GM19043 (cell line): ENCODE measurements around the gene MINK1.
A peak's percentile ranks its signal among the peaks of the same experiment; 100 is the strongest.
"Not testable (repeated sequence)": the region's sequence is repeated elsewhere in the genome, so short reads cannot be mapped to it uniquely, and the experiment has no call there.

Source experiments
- ATAC-seq: cut with Tn5 transposase; IDR thresholded peaks from one replicate; pipeline ENCODE4 v1.9.1; 2021; ENCODE audit warnings: low read depth; ENCODE audit not compliant: unreplicated experiment

MINK1 gene

DNA sequence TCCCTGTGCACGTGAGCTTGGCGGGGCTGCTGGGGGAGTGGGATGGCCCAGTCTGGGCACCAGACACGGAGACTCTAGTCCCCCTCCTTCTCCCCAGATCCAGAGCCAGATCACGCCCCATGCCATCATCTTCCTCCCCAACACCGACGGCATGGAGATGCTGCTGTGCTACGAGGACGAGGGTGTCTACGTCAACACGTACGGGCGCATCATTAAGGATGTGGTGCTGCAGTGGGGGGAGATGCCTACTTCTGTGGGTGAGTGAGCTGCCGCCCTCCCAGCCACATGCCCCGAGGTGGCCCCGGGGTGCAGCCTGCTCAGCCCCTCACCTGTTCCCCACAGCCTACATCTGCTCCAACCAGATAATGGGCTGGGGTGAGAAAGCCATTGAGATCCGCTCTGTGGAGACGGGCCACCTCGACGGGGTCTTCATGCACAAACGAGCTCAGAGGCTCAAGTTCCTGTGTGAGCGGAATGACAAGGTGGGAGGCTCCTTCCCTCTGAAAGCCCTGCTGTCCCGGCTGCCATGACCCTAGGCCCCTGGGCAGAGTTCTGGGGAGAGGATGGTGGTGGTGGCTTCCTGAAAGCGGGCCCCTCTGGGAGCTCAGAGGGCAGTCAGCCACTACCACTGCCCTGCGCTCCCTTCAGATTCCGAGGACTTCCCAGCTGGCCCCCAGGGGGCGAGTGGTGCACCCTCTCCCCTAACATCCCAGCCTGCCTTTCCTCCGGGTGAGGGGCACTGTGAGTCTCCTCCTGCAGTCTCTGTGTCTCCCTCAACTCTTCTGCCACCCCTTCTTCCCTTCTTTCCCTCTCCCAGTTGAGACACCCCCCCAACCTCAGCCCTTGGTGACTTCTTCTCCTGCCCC lies 63.4 kb downstream of the MINK1 start:
- no peak for ATAC-seq

DNA sequence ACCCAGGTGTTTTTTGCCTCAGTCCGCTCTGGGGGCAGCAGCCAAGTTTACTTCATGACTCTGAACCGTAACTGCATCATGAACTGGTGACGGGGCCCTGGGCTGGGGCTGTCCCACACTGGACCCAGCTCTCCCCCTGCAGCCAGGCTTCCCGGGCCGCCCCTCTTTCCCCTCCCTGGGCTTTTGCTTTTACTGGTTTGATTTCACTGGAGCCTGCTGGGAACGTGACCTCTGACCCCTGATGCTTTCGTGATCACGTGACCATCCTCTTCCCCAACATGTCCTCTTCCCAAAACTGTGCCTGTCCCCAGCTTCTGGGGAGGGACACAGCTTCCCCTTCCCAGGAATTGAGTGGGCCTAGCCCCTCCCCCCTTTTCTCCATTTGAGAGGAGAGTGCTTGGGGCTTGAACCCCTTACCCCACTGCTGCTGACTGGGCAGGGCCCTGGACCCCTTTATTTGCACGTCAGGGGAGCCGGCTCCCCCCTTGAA lies 64.1 kb downstream of the MINK1 start:
- no peak for ATAC-seq

DNA sequence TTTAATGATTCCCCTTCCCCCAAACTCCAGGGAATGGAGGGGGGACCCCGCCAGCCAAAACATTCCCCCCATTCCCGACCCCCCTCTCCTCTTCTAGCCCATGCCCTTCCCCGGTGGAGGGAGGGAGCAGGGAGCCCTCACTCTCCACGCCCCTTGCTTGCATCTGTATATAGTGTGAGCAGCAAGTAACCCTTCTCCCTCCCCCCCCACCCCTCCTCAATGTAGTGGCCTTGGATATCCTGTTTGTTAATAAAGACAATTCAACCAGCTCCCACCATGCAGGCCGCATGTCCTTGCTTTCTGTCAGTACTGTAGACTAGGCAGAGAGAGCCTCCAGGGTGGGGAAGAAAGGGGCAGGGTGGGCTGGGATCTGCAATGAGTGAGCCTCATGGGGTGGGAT lies 64.6 kb downstream of the MINK1 start:
- ATAC-seq, result no peak

DNA sequence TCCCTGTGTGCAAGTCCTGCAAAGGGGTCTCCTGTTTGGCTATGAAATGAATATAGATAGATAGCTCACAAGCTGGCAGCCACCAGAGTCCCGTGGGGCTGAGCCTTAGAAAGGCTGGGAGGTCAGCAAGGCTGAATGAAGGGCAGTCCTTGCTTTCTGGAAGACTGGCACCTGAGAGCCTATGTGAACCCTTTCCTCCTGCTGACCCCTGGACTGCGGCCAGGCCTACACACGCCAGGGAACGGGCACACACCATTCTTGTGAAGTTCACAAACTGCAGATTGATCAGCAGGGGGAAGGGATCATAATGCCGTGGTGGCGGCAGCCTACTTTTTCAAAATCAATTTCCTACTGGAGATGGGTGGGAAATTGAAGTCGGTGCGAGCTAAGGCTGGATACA lies 65.2 kb downstream of the MINK1 start:
- no peak for ATAC-seq

DNA sequence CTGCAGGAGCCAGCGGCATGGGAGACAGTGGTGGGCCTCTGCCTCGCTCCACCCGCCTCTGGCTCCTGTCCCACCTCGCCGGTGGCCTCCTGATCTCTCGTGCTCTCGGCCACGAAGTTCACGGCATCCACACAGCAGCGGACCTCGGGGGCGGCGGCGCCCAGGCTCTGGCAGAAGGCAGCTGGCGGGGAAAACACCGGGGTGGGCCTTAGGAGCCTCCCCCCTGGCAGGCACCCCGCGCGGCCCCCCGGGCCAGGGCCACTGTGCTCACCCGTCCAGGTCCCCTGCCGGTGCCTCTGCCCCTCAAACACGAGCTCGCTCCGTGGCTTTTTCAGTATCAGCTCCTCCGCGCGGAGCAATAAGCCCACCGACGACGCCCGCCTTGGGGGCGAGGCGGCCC lies 65.8 kb downstream of the MINK1 start:
- ATAC-seq, result no peak

DNA sequence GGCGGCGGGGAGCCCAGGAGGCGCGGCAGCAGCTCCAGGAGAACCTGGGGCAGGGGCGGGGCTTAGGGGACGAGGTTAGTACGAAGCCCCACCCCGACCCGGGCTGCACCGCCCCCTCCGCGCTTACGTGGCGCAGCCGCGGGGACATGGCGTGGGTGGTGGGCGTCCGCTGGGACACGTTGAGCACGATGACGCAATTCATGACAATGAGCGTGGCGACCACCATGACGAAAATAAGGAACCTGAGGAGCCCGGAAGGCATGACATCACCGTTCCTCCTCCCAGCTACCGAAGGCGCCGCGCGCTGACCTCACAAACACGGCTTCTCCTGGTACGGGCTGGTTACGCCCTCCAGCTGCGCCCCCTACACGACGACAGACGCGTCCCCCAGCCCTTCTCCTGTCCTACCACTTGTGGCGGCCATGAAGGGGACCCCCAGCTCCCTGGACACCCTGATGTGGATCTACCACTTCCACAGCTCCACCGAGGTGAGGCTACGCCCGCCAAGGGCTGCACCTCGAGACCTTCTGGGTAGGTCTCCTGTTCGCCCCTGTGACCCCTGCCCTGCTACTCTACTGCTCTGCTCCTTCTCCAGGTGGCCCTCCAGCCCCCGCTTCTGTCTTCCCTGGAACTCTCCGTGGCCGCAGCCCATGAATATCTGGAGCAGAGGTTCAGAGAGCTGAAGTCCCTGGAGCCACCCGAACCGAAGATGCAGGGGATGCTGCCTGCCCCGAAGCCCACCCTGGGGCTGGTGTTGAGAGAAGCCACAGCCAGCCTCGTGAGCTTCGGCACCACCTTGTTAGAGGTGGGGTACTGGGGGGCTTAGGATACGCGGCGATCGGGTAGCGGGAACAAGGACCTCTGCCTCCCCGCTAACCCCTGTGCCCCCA lies 66.4 kb downstream of the MINK1 start, which contains the start of gene C17orf107:
Gene C17orf107 (plus strand): TSS at position 196 of the 890 bp plus-strand sequence. CDS start 227 bp downstream, at position 423.
- no peak for ATAC-seq

DNA sequence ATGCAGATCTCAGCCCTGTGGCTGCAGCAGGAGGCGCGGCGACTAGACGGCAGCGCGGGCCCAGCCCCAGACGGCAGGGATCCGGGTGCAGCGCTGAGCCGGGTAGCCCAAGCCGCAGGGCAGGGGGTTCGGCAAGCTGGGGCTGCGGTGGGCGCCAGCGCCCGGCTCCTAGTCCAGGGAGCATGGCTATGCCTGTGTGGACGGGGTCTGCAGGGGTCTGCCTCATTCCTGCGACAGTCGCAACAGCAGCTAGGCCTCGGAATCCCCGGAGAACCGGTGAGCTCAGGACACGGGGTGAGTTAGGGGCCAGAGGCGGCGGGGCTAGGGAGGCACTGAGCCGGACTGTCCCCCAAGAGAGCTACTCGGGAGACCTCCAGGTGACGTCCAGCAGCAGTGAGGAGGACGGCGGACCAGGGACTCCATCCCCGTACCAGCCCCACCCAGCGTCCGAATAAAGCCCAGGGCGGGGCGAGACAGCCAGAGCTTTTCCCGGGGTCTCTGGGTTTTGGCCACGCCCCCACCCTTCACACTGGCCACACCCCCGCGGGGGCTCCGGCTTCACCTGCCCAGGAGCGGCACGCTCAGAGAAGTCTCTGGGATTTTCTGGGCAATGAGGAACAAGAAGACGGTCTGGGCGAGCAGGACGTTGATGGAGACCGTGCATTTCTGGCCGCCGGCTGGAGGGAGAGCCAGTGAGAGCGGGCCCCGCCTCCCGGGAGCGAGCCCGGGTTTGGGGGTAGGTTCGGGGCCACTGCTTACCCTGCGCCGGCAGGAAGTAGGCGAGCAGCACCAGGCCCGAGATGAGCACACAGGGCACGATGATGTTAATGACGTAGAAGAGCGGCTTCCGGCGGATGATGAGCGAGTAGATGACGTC lies 67.3 kb downstream of the MINK1 start:
- no peak for ATAC-seq

DNA sequence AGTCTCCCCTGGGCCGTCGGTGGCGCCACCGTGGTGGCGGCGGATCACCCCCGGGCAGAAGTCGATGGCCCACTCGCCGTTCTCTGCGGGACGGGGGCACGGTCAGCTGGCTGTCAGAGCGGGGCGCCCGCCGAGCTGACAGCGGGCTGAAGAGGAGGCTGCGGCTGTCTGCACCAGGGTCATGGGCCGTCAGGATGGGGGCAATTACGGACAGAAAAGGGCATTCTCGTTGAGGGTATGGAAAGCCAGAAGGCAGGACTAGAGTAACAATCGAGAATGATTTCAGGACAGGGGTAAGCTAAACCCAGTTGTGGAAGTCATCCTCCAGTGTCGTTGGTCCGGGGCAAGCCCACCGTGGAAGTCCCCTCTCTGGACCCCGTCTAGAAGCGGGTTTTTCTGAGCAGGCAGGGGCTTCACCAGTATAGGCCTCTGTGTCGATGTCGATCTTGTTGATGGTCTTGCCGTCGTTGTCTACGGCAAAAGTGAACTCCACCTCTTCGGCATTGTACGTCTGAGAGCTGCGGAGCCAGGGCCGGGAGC lies 68.0 kb downstream of the MINK1 start:
- ATAC-seq, result no peak

DNA sequence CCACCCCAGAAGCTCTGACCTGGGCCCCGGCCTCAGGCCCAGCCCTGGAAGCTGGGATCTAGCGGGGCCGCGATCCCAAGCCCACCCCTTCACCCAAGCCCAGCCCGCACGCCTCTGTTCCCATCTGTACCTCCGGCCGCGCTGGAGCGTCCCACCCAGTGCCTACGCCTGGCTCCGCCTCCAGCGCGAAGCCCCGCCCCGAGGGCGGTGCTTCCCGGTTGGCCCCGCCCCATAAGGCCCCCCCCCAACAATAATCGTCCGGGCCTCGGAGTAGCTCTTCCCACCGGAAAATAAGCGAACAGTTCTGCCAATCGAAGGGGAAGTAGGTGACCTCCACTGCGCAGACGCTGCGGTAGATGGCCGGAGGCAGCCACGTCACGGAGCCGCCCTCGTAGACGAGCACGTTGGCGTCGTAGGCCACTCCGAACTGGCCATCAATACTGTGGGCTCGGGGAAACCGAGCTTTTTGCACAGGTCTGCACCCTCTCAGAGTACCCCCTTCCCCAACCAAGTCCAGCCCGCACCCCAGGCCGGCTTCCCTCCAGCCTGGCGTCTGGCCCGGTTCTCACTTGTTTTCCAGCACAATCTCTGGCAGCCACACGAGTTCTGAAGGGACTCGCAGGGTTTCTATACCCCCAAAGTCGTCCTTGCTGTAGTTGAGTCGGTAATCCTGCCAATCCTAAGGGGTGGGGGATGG lies 68.7 kb downstream of the MINK1 start:
- no peak for ATAC-seq

DNA sequence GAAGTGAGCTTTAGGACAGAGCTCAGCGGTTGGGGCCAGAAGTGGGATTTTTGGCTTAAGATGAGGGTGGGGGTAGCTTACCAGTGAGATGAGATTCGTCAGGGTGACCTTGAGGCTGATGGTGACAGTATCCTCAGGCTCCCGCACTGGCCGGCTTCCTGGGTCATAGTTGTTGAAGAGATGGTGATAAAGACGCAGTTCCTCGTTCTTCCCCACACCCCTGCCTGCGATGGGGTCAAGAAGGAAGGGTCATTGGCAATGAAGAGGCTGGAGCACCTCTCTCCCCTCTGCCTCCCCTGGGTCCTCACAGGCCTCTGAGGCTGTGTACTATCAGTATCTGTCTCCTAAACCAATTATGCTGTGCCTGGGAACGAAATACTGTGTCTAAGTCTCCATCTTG lies 69.4 kb downstream of the MINK1 start:
- ATAC-seq, result no peak

DNA sequence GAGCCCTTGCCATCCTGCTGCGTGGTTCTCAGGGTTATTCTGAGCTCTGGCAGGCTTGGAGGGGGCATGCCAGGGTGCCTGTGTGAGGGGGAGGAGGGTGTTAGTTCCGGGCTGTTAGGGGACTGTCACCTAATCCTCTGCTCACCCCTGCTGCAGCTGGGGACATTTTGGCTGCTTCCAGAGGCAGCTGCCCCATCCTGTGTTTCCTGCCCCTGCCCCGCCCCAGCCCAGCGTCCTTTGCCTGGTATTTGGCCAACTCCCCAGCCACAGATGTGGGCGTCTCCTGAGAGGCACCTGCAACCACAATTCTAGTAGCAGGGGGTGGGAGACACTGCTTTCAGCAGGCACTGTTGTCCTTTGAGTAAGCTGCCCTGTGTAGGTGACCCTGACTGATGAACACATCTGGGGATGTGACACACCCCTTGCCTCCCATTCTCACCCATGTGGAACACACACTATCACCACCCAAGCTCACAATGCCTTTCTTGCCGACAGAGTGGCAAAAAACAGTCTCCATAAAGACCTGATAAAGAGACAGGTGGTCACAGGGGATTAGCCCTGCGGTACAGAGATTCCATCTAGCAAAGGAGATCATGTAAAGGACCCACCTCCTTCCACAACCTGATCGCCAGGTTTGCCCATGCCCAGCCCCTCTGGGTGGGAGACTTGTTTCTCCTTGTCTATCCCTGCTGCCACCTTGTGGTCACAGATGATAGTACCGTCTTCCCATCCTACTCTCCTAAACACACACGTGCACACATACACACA lies 70.1 kb downstream of the MINK1 start, which contains the start of gene CHRNE:
Gene CHRNE (minus strand): TSS at position 48 of the 768 bp plus-strand sequence. CDS start 35 bp downstream, at position 13.
- no peak for ATAC-seq

DNA sequence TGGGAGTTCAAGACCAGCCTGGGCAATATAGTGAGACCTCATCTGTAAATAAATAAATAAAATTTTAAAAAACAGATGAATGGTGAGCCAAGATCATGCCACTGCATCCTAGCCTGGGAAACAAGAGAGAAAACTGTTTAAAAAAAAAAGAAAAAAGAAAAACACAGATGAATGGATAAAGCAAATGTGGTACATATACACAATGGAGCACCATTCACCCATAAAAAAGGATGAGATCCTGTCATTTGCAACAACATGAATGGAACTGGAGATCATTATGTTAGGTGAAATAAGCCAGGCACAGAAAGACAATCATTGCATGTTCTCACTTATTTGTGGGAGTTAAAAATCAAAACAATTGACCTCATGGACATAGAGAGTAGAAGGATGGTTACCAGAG lies 73.5 kb downstream of the MINK1 start:
- not testable (repeated sequence) for ATAC-seq

DNA sequence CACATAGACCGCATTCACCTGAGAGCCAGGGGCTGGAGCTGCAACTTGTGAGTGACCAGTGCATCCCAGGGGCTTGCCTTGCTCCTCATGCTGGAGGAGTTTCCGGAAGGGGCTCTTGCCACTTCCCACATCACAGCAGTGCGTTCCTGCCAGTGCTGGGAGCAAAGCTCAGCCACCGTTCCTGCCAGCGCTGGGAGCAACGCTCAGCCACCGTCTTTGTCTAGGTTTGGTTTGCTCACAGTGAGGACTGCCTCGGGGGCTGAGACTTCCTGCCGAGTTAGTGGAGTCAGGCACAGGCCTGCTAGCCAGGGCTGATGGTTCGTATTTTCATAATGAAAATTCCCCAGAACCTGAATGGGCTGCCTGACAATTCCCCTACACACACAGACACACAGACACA lies 75.2 kb downstream of the MINK1 start:
- ATAC-seq, result no peak

DNA sequence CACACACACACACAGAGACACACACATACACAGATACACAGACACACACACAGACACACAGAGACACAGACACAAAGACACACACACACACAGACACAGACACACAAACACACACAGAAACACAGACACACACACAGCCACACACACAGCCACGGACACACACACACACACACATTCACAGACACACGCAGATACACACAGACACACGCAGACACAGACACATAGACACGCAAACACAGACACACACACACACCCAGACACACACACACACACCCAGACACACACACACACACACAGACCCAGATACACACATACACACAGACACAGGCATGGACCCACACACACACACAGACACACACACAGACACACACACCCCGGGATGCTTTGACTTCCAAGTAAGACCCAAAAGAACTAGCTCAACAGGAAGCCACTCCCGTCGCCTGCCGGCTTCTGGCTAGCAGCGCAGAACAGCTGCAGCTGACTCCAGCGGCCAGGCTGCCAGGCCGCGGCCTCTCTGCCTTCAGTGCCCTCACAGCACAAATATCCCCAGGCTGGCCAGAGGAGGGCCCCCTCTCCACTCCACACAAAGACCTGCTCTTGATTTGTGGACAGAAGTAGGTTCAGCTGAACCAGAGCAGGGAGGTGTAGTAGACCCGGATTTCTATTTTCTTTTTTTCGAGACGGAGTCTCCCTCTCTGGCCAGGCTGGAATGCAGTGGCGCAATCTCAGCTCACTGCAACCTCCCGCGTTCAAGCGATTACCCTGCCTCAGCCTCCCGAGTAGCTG lies 75.8 kb downstream of the MINK1 start:
- ATAC-seq, result peak; percentile 55

DNA sequence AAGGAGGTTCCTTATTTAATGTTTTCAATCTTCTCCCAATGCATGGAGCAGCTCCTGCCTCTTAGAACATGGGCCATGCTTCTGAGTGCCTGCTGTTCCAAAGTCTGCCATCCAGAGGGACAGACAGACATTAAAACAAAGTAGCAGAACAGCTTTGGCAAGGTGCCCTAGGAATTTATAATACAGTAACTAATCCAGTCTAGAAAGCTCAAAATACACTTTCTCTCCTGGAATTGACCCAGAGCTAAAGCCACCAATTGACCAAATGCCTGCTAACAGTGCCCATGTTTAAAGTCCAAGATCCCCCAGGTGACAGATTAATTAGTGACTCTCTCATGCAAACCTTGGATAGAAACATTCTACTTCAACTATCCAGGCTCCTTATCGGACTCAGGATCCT lies 80.9 kb downstream of the MINK1 start:
- ATAC-seq, result no peak

DNA sequence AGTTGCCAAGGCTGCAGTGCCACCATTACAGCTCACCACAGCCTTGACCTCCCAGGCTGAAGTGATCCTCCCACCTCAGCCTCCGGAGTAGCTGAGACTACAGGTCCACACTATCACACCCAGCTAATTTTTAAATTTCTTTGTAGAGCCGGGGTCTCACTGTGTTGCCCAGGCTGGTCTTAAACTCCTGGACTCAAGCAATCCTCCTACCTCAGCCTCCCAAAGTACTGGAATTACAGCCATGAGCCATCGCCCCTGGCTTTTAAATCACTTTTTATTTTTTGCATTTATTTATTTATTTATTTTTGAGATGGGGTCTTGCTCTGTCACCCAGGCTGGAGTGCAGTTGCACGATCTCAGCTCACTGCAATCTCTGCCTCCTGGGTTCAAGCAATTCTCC lies 81.4 kb downstream of the MINK1 start:
- ATAC-seq, result not testable (repeated sequence)

DNA sequence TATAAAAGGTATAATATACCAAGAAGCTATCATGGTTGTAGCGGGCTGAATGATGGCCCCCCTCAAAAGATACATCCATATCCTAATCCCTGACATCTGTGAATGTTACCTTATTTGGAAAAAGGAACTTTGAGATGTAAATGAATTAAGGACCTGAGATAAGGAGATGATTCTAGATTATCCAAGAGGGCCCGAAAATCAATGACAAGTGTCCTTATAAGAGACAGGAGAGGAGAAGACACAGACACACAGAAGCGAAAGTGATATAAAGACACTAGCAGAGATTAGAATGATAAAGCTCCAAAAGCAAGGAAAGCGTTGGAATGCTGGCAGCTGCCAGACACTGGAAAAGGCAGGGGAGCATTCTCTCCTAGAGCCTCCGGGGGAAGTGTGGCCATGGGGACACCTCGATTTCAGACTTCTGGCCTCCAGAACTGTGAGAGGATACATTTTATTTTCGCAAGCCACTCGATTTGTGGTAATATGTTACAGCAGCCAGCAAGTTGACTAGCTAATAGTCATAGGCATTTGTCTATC lies 86.4 kb downstream of the MINK1 start:
- no peak for ATAC-seq
